ENCODE results near the gene CEP41.
"Not testable (repeated sequence)": the region's sequence is repeated elsewhere in the genome, so short reads cannot be mapped to it uniquely, and the experiment has no call there.

CEP41 gene

GRCh38 chr7:130380861-130381455 is 59.9 kb downstream of the CEP41 start:
- DNase-seq (ENCODE audit: low read depth): no peak
- TF ChIP-seq, protein P1, sequence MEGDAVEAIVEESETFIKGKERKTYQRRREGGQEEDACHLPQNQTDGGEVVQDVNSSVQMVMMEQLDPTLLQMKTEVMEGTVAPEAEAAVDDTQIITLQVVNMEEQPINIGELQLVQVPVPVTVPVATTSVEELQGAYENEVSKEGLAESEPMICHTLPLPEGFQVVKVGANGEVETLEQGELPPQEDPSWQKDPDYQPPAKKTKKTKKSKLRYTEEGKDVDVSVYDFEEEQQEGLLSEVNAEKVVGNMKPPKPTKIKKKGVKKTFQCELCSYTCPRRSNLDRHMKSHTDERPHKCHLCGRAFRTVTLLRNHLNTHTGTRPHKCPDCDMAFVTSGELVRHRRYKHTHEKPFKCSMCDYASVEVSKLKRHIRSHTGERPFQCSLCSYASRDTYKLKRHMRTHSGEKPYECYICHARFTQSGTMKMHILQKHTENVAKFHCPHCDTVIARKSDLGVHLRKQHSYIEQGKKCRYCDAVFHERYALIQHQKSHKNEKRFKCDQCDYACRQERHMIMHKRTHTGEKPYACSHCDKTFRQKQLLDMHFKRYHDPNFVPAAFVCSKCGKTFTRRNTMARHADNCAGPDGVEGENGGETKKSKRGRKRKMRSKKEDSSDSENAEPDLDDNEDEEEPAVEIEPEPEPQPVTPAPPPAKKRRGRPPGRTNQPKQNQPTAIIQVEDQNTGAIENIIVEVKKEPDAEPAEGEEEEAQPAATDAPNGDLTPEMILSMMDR (IDR thresholded peaks at IDR 0.05; ENCODE audit: low read depth, low read length): no peak
- no peak for TF ChIP-seq POLR2A (IDR thresholded peaks at IDR 0.05; ENCODE audit: extremely low read depth, insufficient read length)
- no peak for TF ChIP-seq MYC (IDR thresholded peaks at IDR 0.05; ENCODE audit: low read depth, low read length)
- no peak for TF ChIP-seq MAX (IDR thresholded peaks at IDR 0.05; ENCODE audit: low read depth, low read length)
- no peak overlapping the region for H3K4me3 ChIP-seq (ENCODE audit: low read depth, low read length)

- TF ChIP-seq, protein P1 (IDR thresholded peaks at IDR 0.05; ENCODE audit: low read depth, low read length): no peak
- TF ChIP-seq POLR2A (IDR thresholded peaks at IDR 0.05; ENCODE audit: extremely low read depth, insufficient read length) (no peak), MYC (IDR thresholded peaks at IDR 0.05; ENCODE audit: low read depth, low read length) (no peak), MAX (IDR thresholded peaks at IDR 0.05; ENCODE audit: low read depth, low read length) (no peak)
- DNase-seq (ENCODE audit: low read depth): no peak
- H3K4me3 ChIP-seq (ENCODE audit: low read depth, low read length): no peak within 1 kb of the TSS
Measured at GRCh38 chr7:130379921-130380860, 60.6 kb downstream of the CEP41 start, which contains the start of gene CPA1. Gene CPA1 (plus strand): TSS chr7:130380494. CDS start chr7:130380521, 27 bp downstream.

DNA sequence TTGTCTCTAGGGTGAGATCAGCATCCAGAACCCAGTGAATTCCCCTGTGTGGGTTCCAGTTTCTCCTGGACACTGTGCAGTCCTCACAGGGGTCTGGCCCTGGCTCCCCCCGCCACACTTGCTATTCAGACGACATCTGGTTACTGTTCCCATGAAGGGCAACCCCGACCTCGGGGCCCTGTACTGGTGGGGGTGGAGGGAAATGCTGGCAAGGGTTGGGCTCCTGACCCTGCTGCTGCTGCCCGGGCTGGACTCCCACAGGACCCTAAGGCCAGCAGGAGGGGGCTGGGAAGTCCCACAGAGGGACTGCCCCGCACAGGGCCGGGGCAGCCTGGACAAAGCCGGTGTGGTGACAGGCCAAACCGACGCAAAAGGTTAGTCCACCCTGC is 61.3 kb downstream of the CEP41 start:
- H3K4me3 ChIP-seq (ENCODE audit: low read depth, low read length): no peak overlapping the region
- TF ChIP-seq POLR2A (IDR thresholded peaks at IDR 0.05; ENCODE audit: extremely low read depth, insufficient read length) (no peak), MYC (IDR thresholded peaks at IDR 0.05; ENCODE audit: low read depth, low read length) (no peak), MAX (IDR thresholded peaks at IDR 0.05; ENCODE audit: low read depth, low read length) (no peak)
- TF ChIP-seq, protein P1 (IDR thresholded peaks at IDR 0.05; ENCODE audit: low read depth, low read length): no peak
- DNase-seq (ENCODE audit: low read depth): no peak

GRCh38 chr7:130379019-130379418 is 61.8 kb downstream of the CEP41 start:
- TF ChIP-seq POLR2A (IDR thresholded peaks at IDR 0.05; ENCODE audit: extremely low read depth, insufficient read length): no peak
- no peak for TF ChIP-seq MAX (IDR thresholded peaks at IDR 0.05; ENCODE audit: low read depth, low read length)
- TF ChIP-seq, protein P1 (IDR thresholded peaks at IDR 0.05; ENCODE audit: low read depth, low read length): no peak
- no peak for TF ChIP-seq MYC (IDR thresholded peaks at IDR 0.05; ENCODE audit: low read depth, low read length)
- no peak overlapping the region for H3K4me3 ChIP-seq (ENCODE audit: low read depth, low read length)
- DNase-seq (ENCODE audit: low read depth): no peak

GRCh38 chr7:130377178-130377577 is 63.6 kb downstream of the CEP41 start:
- TF ChIP-seq MAX (IDR thresholded peaks at IDR 0.05; ENCODE audit: low read depth, low read length) (no peak), MYC (IDR thresholded peaks at IDR 0.05; ENCODE audit: low read depth, low read length) (no peak), POLR2A (IDR thresholded peaks at IDR 0.05; ENCODE audit: extremely low read depth, insufficient read length) (no peak)
- TF ChIP-seq, protein P1 (IDR thresholded peaks at IDR 0.05; ENCODE audit: low read depth, low read length): no peak
- no peak overlapping the region for H3K4me3 ChIP-seq (ENCODE audit: low read depth, low read length)
- DNase-seq (ENCODE audit: low read depth): no peak

GRCh38 chr7:130376461-130376860 is 64.4 kb downstream of the CEP41 start:
- not testable (repeated sequence) for DNase-seq (ENCODE audit: low read depth); H3K4me3 ChIP-seq (ENCODE audit: low read depth, low read length)
